HG03354 (cell line): ENCODE measurements around the gene SPTBN4.
"Not testable (repeated sequence)": the region's sequence is repeated elsewhere in the genome, so short reads cannot be mapped to it uniquely, and the experiment has no call there.

Experiments used
- ATAC-seq: cut with Tn5 transposase; IDR thresholded peaks from one replicate; pipeline ENCODE4 v1.9.1; 2021; ENCODE audit warnings: mild to moderate bottlenecking; ENCODE audit not compliant: unreplicated experiment, poor library complexity, severe bottlenecking

Gene SPTBN4

GRCh38 chr19:40550951-40551350, 84.2 kb downstream of the SPTBN4 start:
- ATAC-seq: no peak

GRCh38 chr19:40552848-40553247, 86.0 kb downstream of the SPTBN4 start:
- ATAC-seq: no peak

DNA sequence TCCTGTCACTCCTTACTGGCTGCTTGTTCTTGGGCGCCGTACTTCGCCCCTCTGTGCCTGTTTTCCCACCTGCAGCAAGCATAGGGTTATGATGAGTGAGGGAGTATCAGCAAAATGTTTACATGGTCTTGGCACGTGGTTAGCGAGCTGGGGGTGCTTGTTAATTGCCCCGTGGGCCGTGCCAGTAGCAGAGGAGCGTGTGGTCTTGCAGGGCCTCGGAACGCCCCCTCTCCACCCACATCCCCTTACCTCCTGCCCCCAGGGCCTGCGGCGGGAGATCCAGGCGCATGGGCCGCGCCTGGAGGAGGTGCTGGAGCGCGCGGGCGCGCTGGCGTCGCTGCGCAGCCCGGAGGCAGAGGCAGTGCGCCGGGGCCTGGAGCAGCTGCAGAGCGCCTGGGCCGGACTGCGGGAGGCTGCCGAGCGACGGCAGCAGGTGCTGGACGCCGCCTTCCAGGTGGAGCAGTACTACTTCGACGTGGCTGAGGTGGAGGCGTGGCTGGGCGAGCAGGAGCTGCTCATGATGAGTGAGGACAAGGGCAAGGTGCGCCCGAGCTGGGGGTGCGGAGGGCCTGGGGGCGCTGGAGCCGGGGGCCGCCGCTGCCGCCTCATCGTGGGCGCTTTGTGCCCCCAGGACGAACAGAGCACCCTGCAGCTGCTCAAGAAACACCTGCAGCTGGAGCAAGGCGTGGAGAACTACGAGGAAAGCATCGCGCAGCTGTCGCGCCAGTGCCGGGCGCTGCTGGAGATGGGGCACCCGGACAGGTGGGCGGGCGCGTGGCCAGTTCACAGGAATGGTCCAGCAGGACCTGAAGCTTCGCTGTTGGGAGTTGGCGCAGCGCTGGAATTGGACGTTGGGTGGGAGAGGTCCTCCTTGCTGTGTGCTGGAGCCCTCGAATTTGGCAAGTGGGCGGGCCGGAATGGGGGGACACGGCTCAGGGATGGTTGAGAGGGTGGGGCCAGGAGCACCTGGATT, 87.4 kb downstream of the SPTBN4 start:
- no peak for ATAC-seq

- ATAC-seq: no peak
Measured at GRCh38 chr19:40555978-40556689, 89.3 kb downstream of the SPTBN4 start.

DNA sequence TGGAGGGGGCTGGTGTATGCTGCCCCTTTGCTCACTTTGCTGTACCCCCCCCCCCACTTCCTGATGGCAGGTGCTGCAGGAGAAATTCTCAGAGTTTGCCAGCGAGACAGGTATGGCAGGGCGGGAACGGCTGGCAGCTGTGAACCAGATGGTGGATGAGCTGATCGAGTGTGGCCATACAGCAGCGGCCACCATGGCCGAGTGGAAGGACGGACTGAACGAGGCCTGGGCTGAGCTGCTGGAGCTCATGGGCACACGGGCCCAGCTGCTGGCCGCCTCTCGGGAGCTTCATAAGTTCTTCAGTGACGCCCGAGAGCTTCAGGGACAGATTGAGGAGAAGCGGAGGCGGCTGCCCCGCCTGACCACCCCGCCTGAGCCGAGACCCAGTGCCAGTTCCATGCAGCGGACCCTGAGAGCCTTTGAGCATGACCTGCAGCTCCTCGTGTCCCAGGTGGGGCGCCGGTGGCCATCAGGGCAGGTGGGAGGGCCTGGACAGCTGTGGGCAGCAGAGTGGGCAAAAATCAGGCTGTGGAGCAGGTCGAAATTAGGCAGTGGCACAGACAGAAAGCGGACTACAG, 90.2 kb downstream of the SPTBN4 start:
- ATAC-seq: no peak

DNA sequence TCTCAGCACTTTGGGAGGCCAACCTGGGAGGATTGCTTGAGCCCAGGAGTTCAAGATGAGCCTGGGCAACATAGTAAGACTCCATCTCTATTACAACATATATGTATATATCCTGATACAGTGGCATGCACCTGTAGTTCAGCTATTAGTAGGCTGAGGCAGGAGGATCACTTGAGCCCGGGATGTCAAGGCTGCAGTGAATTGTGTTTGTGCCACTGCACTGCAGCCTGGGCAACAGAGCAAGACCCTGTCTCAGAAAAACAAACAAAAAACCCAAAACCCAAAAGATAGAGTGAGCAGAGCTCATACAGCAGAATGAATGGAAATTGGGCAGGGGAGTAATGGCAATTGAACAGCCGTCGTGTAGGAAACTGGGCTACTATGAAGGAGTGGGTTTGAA, 92.6 kb downstream of the SPTBN4 start:
- ATAC-seq: no peak

DNA sequence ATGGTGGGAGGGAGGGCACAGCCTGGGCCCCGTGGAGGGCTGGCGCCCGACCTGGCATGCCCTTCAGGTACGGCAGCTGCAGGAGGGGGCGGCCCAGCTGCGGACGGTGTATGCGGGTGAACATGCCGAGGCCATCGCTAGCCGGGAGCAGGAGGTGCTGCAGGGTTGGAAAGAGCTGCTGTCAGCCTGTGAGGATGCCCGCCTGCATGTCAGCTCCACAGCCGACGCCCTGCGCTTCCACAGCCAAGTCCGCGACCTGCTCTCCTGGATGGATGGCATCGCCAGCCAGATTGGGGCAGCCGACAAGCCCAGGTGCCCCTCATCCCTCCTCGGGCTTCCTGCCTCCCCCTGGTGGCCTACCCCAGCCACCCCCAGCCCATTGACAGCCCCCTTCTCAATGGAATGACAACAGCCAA, 93.3 kb downstream of the SPTBN4 start:
- no peak for ATAC-seq

DNA sequence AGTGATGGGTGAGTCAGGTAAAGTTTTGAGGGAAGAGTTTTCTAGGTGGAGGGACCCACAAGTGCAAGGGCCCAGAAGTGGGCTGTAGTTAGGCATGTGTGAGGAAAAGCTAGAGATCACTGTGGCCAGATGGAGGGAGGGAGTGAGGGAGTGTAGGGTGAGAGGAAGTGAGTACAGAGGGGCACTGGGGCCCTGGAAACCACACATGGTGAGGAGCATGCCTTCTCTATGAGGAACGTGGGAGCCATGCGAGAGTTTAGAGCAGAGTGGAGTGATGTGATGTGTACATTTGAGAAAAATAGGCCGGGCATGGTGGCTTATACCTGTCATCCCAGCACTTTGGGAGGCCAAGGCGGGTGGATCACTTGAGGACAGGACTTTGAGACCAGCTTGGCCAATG, 95.1 kb downstream of the SPTBN4 start:
- no peak for ATAC-seq

GRCh38 chr19:40564535-40564934, 97.7 kb downstream of the SPTBN4 start:
- not testable (repeated sequence) for ATAC-seq

GRCh38 chr19:40565355-40565754, 98.6 kb downstream of the SPTBN4 start:
- no peak for ATAC-seq

DNA sequence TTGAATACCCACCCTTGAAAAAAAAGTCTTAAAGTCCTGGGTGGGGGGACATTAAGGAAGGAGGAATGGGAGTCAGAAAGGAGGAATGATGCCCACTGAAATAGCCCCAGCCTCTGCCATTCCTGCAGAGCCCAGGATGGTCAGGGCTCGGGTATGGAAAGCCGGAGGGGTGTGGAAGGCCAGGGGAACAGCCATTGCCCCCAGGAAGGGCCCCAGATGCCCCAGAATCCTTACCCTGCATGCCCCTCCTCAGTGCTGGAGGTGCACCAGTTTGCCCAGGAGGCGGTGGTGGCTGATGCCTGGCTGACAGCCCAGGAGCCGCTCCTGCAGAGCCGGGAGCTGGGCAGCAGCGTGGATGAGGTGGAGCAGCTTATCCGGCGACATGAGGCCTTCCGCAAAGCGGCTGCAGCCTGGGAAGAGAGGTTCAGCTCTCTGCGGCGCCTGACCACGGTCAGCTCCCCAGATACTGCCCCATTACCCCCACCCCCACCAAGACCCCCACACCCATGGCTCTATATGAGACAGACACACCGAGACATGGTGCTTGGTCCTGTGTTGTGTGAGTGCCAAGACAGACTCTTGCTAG, 99.2 kb downstream of the SPTBN4 start:
- ATAC-seq: no peak

DNA sequence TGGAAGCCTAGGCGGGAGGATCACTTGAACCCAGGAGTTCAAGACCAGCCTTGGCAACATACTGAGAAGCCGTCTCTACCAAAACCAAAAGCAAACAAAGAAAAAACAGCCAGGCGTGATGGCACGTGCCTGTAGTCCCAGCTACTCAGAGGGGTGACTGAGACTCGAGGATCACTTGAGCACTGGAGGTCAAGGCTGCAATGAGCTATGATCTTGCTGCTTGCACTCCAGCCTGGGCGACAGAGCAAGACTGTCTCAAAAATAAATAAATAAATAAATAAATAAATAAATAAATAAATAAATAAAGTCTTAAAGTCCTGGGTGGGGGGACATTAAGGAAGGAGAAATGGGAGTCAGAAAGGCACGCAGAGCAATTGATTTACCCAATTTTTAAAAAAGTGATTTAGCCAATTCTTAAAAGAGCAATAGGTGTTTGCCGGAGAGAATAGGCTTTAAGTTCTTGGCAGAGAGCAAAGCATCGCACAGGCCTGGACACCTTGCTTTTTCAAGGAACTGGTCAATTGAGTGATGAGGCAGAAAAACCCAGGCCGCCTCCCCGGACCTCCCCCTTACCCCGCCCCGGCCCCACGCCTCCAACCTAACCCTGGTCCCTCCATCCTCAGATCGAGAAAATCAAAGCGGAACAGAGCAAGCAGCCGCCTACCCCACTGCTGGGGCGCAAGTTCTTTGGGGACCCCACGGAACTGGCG, 100.4 kb downstream of the SPTBN4 start:
- ATAC-seq: no peak

GRCh38 chr19:40567750-40568494, 101.1 kb downstream of the SPTBN4 start:
- ATAC-seq: no peak

DNA sequence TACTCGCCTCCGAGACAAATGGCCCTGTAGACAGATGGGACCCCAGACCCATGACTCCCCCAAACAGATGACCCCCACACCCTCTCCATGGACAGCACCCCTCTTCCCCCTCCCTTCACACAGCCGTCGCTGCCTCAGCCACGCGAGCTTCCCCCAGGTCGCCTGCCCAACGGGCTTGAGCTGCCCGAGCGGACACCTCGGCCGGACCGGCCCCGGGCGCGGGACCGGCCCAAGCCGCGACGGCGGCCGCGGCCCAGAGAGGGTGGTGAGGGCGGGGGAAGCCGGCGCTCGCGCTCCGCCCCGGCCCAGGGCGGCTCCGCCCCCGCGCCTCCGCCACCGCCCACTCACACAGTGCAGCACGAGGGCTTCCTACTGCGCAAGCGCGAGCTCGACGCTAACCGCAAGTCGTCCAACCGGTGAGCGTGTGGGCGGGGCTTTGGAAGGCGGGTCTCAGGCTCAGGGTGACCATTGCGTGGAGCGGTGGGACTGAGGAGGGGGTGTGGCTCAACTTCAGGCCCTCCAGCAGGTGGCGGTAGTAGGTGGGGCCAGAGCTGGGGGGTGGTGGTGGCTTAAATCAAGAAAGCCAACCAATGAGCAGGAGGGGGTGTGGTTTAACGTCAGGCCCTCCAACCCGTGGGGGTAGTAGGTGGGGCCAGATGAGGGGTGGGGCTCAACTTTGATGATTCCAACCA, 103.7 kb downstream of the SPTBN4 start:
- peak; percentile 83 for ATAC-seq

GRCh38 chr19:40571005-40571318, 104.2 kb downstream of the SPTBN4 start:
- no peak for ATAC-seq

DNA sequence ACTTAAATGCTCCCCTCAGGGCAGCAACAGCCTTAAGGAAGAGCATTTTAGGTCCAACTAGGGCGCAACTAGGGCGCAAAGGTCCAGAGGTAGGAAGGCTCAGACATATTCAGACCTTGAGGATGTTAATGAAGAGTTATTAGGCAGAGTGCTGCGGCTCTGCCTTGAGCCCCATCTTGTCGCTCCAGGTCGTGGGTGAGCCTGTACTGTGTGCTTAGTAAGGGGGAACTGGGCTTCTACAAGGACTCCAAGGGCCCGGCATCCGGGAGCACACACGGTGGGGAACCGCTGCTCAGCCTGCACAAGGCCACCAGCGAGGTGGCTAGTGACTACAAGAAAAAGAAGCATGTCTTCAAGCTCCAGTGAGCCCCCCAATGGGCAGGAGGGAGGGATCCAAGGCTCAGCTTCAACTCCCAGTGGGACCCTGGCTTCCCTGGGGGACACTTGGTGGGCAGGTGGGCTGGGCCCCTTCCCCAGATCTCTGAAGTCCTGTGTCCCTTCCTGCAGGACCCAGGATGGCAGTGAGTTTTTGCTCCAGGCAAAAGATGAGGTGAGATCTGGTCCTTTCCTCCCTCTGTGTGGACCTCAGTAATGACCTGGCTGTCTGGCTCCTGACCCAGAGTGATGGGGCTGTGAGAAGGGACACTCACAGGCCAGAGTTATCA, 105.2 kb downstream of the SPTBN4 start:
- no peak for ATAC-seq

GRCh38 chr19:40575326-40575725, 108.5 kb downstream of the SPTBN4 start:
- no peak for ATAC-seq

DNA sequence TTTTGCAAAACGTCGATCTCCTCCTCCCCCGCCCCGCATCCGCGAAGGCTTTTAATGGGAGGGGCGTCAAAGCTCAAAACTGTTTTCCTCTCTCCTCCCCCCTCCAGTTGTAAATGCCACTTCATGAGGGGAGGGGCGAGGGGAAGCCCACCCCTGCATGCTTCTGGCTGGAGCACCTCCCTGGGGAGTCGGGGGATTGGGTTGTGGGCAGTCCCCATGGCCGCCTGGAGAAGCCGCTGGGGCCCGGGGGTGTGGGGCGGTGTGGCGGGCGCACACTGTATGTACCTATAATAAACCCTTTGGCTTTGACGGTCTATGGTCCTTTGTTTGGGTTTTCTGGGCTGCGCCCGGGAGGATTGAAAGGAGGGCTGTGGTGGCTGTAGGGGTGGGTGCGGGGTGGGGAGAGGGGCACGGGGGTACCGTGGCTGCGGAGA, 109.4 kb downstream of the SPTBN4 start:
- peak; percentile 28 for ATAC-seq
